ENCODE results near the gene HSD11B2.

HSD11B2 gene

DNA sequence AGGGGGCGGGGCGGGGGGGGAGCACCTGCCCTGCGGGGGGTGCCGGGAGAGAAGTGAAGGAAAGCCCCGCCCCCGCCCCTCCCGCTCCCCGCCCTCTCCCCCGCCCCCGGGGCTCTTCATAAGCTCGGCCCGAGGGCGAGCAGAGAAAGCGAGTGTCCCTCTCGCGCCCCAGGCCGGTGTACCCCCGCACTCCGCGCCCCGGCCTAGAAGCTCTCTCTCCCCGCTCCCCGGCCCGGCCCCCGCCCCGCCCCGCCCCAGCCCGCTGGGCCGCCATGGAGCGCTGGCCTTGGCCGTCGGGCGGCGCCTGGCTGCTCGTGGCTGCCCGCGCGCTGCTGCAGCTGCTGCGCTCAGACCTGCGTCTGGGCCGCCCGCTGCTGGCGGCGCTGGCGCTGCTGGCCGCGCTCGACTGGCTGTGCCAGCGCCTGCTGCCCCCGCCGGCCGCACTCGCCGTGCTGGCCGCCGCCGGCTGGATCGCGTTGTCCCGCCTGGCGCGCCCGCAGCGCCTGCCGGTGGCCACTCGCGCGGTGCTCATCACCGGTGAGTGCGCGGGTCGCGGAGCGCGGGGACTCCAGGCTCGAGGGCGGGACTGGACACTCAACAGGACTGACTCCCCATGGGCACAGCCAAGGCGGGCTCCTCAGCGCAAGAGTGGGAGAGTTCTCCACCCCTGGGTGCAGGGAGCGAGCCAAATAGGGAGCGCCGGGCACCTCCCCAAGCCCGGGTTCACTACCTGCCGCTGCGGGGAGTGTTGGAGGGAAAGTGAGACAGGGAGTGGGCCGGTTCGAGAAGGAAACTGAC lies at the start of gene HSD11B2:
HSD11B2 (plus strand) TSS at position 145 of the 798 bp plus-strand sequence; CDS start at position 273, 128 bp downstream.
- peak; percentile 41 for DNase-seq (ENCODE audit: low read depth)
- TF ChIP-seq CTCF (IDR thresholded peaks at IDR 0.05; ENCODE audit: low read depth, low read length): no peak
- TF ChIP-seq POLR2A (IDR thresholded peaks at IDR 0.05; ENCODE audit: extremely low read depth, insufficient read length): no peak
- no peak for TF ChIP-seq MAX (IDR thresholded peaks at IDR 0.05; ENCODE audit: low read depth, low read length)
- TF ChIP-seq MYC (IDR thresholded peaks at IDR 0.05; ENCODE audit: low read depth, low read length): no peak
- no peak within 1 kb of the TSS for H3K4me3 ChIP-seq (ENCODE audit: low read depth, low read length)

DNA sequence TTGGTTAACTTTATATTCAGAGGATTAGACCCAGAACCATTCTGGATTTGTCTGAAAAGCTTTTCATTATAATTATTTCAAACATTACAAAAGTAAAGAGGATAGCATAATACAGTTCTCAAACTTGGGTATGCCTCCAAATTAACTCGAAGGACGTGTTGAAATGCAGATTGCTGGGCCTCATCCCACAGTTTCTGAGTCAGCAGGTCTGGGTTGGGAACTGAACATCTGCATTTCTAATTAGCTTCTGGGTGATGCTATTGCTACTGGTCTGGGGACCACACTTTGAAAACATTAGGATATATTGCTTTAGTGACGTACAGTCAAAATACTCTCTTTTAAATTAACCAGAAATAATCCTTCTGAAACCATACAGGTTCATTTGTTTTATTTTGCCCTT lies 47.6 kb upstream of the HSD11B2 start:
- H3K4me3 ChIP-seq (ENCODE audit: low read depth, low read length): no peak overlapping the region
- DNase-seq (ENCODE audit: low read depth): no peak
- no peak for TF ChIP-seq POLR2A (IDR thresholded peaks at IDR 0.05; ENCODE audit: extremely low read depth, insufficient read length)
- TF ChIP-seq CTCF (IDR thresholded peaks at IDR 0.05; ENCODE audit: low read depth, low read length): no peak
- TF ChIP-seq MYC (IDR thresholded peaks at IDR 0.05; ENCODE audit: low read depth, low read length): no peak
- no peak for TF ChIP-seq MAX (IDR thresholded peaks at IDR 0.05; ENCODE audit: low read depth, low read length)

- no peak for TF ChIP-seq MYC (IDR thresholded peaks at IDR 0.05; ENCODE audit: low read depth, low read length)
- no peak for TF ChIP-seq CTCF (IDR thresholded peaks at IDR 0.05; ENCODE audit: low read depth, low read length)
- no peak for TF ChIP-seq POLR2A (IDR thresholded peaks at IDR 0.05; ENCODE audit: extremely low read depth, insufficient read length)
- no peak for TF ChIP-seq MAX (IDR thresholded peaks at IDR 0.05; ENCODE audit: low read depth, low read length)
- H3K4me3 ChIP-seq (ENCODE audit: low read depth, low read length): no peak overlapping the region
- DNase-seq (ENCODE audit: low read depth): no peak
These were observed 46.0 kb upstream of the HSD11B2 start for GRCh38 chr16:67384778-67385510.

DNA sequence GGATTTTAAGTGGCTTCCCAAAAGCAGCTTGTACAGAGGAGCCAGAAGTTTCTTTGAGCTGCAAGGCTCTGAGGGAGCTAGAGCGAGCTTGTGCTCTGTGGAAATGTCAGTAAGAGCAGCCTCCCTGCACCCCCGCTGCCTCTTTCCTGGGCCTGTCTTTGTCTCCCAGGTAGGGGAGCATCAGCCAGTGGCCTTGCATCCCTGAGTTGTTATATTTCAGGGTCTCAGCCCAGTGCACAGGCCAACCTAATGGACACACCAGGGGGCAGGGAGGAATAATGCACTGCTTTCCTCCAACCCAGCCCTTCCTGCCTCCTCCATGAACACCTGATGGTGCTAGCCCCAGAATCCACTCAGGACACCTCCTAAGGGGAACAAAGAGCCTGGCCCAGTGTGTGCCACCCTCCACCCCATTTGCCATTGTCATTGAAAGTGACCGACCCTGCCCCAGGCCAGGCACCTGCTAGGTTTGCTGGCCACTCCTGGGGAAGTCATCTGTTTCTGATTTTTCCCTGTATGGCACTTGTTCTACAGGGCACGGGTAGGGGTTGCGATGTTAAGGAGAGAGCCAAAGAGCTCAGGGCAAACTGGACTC lies 44.0 kb upstream of the HSD11B2 start:
- no peak for DNase-seq (ENCODE audit: low read depth)
- no peak for TF ChIP-seq MAX (IDR thresholded peaks at IDR 0.05; ENCODE audit: low read depth, low read length)
- TF ChIP-seq MYC (IDR thresholded peaks at IDR 0.05; ENCODE audit: low read depth, low read length): no peak
- no peak for TF ChIP-seq CTCF (IDR thresholded peaks at IDR 0.05; ENCODE audit: low read depth, low read length)
- no peak for TF ChIP-seq POLR2A (IDR thresholded peaks at IDR 0.05; ENCODE audit: extremely low read depth, insufficient read length)

DNA sequence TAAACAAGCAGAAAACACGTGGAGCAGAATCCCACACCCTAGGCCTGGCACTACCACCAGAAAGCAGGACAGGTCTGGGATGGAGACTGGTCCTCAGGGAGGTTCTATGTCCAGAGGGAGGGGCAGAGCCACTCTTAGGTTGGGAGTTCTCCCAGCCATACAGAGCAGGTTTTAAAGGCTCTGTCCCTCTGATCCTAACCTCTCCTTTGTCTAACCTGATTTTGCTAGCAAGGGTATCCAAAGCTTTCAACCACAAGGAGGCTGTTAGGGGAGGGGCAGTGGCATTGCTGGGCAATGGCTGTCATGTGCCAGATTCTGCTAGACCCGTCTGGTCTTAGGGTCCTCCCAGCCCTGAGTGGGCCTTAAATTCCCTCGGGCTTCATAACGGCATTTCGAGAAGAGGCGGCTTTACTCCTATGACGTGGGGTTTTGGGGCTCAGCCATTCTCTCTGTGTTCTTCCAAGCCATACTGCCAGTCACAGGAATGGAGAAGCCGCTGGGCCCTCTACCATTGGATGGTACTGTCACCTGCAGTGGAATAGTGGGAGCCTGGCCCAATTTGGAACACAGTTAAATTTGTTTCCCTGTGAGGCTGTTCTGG lies 43.3 kb upstream of the HSD11B2 start:
- no peak for DNase-seq (ENCODE audit: low read depth)
- TF ChIP-seq MYC (IDR thresholded peaks at IDR 0.05; ENCODE audit: low read depth, low read length) (no peak), MAX (IDR thresholded peaks at IDR 0.05; ENCODE audit: low read depth, low read length) (no peak), CTCF (IDR thresholded peaks at IDR 0.05; ENCODE audit: low read depth, low read length) (no peak), POLR2A (IDR thresholded peaks at IDR 0.05; ENCODE audit: extremely low read depth, insufficient read length) (no peak)
- no peak overlapping the region for H3K4me3 ChIP-seq (ENCODE audit: low read depth, low read length)

More for the DNA sequence above, 44.0 kb upstream of the HSD11B2 start:
- H3K4me3 ChIP-seq (ENCODE audit: low read depth, low read length): no peak overlapping the region

All from NB4 (cell line).